Neuronal stem cell (in vitro differentiated cells): ENCODE measurements around the gene FKBP15.

Source experiments
- DNase-seq: peaks from one replicate; pipeline ENCODE4 v3.0.0-alpha.2; 2013; ENCODE audit warnings: low spot score
- H2AFZ ChIP-seq: one replicate; pipeline ENCODE4 v1.6.1; 2013; ENCODE audit warnings: mild to moderate bottlenecking, low read length, inconsistent platforms
- H2AK5ac ChIP-seq: 2 replicates; pipeline ENCODE4 v1.6.1; 2013; ENCODE audit warnings: low read depth, mild to moderate bottlenecking, inconsistent platforms, low read length, moderate library complexity, mixed read lengths
- H2BK120ac ChIP-seq: 2 replicates; pipeline ENCODE4 v1.6.1; 2013; ENCODE audit warnings: low read depth, mild to moderate bottlenecking, inconsistent platforms, low read length, moderate library complexity, mixed read lengths
- H2BK12ac ChIP-seq: one replicate; pipeline ENCODE4 v1.6.1; 2013; ENCODE audit warnings: low read length, inconsistent platforms
- H2BK15ac ChIP-seq: 2 replicates; pipeline ENCODE4 v1.6.1; 2013; ENCODE audit warnings: mild to moderate bottlenecking, low read length, inconsistent platforms, mixed read lengths
- H2BK5ac ChIP-seq: one replicate; pipeline ENCODE4 v1.6.1; 2013; ENCODE audit warnings: inconsistent platforms, mild to moderate bottlenecking, low read length, moderate library complexity
- H3K14ac ChIP-seq: one replicate; pipeline ENCODE4 v1.6.1; 2013; ENCODE audit warnings: low read length, inconsistent platforms
- H3K18ac ChIP-seq: 2 replicates; pipeline ENCODE4 v1.6.1; 2013; ENCODE audit warnings: low read length, inconsistent platforms
- H3K23ac ChIP-seq: 2 replicates; pipeline ENCODE4 v1.6.1; 2013; ENCODE audit warnings: low read depth, mild to moderate bottlenecking, mixed read lengths, low read length, inconsistent platforms; ENCODE audit not compliant: poor library complexity
- H3K27ac ChIP-seq: replicated peaks from 3 replicates; pipeline ENCODE4 v1.5.1; 2013; ENCODE audit warnings: low read length, inconsistent platforms
- H3K27me3 ChIP-seq, 3 experiments: 2 replicates each; pipeline ENCODE4 v1.6.1; 2013; ENCODE audit warnings: low read length in 3 of 3, mild to moderate bottlenecking in 2 of 3, inconsistent platforms in 1 of 3, low read depth in 1 of 3, mixed read lengths in 1 of 3, moderate library complexity in 1 of 3; ENCODE audit not compliant: control insufficient read depth in 3 of 3, insufficient read depth in 3 of 3
- H3K36me3 ChIP-seq, 2 donors: replicated peaks in 1 of 2; 2 replicates each; pipeline ENCODE4 v1.6.1; 2013; ENCODE audit warnings: low read length in 2 of 2; ENCODE audit not compliant: control insufficient read depth in 2 of 2, insufficient read depth in 2 of 2
- H3K4ac ChIP-seq: 2 replicates; pipeline ENCODE4 v1.6.1; 2013; ENCODE audit warnings: inconsistent platforms, mild to moderate bottlenecking, low read length, moderate library complexity
- H3K4me1 ChIP-seq, 2 donors: 1 replicate in 1 of 2; 2 replicates in 1 of 2; pipeline ENCODE4 v1.6.1; 2013; ENCODE audit warnings: low read length in 2 of 2, low read depth in 1 of 2; ENCODE audit not compliant: control insufficient read depth in 2 of 2, insufficient read depth in 1 of 2
- H3K4me2 ChIP-seq: one replicate; pipeline ENCODE4 v1.6.1; 2013; ENCODE audit warnings: mild to moderate bottlenecking, low read length, inconsistent platforms; ENCODE audit not compliant: insufficient read depth, poor library complexity, severe bottlenecking
- H3K4me3 ChIP-seq, 2 donors: 2 replicates each; pipeline ENCODE4 v1.5.1; 2013; ENCODE audit warnings: low read length in 2 of 2, mild to moderate bottlenecking in 2 of 2, inconsistent platforms in 1 of 2, moderate library complexity in 1 of 2
- H3K79me1 ChIP-seq: one replicate; pipeline ENCODE4 v1.6.1; 2013; ENCODE audit warnings: low read depth, mild to moderate bottlenecking, inconsistent platforms, low read length, moderate library complexity
- H3K9ac ChIP-seq: one replicate; pipeline ENCODE4 v1.6.1; 2013; ENCODE audit warnings: mild to moderate bottlenecking, low read depth, low read length, inconsistent platforms; ENCODE audit not compliant: poor library complexity
- H3K9me3 ChIP-seq, 2 donors: replicated peaks in 1 of 2; 2 replicates each; pipeline versions ENCODE3 to v1.6.1; 2013; ENCODE audit warnings: low read length in 2 of 2, mild to moderate bottlenecking in 2 of 2, inconsistent platforms in 1 of 2, low read depth in 1 of 2, mixed read lengths in 1 of 2, moderate library complexity in 1 of 2; ENCODE audit not compliant: control insufficient read depth in 2 of 2, insufficient read depth in 1 of 2
- H4K8ac ChIP-seq: one replicate; pipeline ENCODE4 v1.6.1; 2013; ENCODE audit warnings: low read depth, mild to moderate bottlenecking, inconsistent platforms, low read length, moderate library complexity
- H4K91ac ChIP-seq: one replicate; pipeline ENCODE4 v1.6.1; 2013; ENCODE audit warnings: low read length, low read depth, mild to moderate bottlenecking, inconsistent platforms; ENCODE audit not compliant: poor library complexity
- WGBS, 2 donors: extraction: QIAGEN DNeasy Blood & Tissue Kit; methylation state at CpG; one replicate each; pipeline ENCODE4 v1.1.7; 2013; ENCODE audit warnings: missing lambda C conversion rate in 2 of 2, mixed read lengths in 1 of 2; ENCODE audit not compliant: insufficient read length in 2 of 2, insufficient replicate concordance in 1 of 2; ENCODE audit errors: extremely low coverage in 2 of 2; 5-methylcytosine and 5-hydroxymethylcytosine counted together

The FKBP15 gene

DNA sequence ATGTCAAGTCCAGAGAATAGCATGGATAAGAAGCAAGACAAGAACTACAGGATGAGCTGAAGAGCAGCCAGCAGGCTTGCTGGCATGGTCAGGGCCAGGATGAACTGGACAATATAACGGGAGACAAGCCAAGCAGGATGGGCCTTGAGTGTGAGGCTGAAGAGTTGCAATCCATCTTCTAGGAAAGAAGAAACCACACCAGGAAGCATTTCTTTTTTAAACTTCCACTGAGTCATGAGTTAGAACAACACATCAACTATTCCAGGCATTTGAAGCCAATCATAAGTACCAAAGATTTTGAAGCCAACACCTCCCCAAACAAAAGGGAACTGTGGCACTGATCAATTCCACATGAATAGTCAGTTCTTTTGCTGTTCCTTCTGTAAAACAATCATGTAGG is 43.0 kb downstream of the FKBP15 start:
- H3K4me1 ChIP-seq, result no peaks in the 10 kb centered on the region
- H3K14ac ChIP-seq, result no peak overlapping the region
- no peak overlapping the region for H3K23ac ChIP-seq
- H3K18ac ChIP-seq, result no peak overlapping the region
- H3K27me3 ChIP-seq, result no peaks in the 10 kb centered on the region
- no CpG with 5 or more reads among the region's 1 CpG for WGBS, 2 donors
- no peak overlapping the region for H2AK5ac ChIP-seq
- no peak overlapping the region for H3K4me2 ChIP-seq
- H2BK15ac ChIP-seq, result no peak overlapping the region
- no peaks in the 10 kb centered on the region for H3K79me1 ChIP-seq
- no peak for DNase-seq
- no peak overlapping the region for H2BK12ac ChIP-seq
- no peak overlapping the region for H4K91ac ChIP-seq
- no peak overlapping the region for H2AFZ ChIP-seq
- H3K36me3 ChIP-seq, result peaks cover 17 to 95% of the 10 kb centered on the region in 2 donors
- H3K4me3 ChIP-seq, result no peak overlapping the region
- no peak overlapping the region for H3K27ac ChIP-seq
- H2BK5ac ChIP-seq, result no peak overlapping the region
- no peak overlapping the region for H3K4ac ChIP-seq
- H3K9ac ChIP-seq, result no peak overlapping the region
- H4K8ac ChIP-seq, result no peak overlapping the region
- H2BK120ac ChIP-seq, result no peak overlapping the region
- no peaks in the 10 kb centered on the region for H3K9me3 ChIP-seq

DNA sequence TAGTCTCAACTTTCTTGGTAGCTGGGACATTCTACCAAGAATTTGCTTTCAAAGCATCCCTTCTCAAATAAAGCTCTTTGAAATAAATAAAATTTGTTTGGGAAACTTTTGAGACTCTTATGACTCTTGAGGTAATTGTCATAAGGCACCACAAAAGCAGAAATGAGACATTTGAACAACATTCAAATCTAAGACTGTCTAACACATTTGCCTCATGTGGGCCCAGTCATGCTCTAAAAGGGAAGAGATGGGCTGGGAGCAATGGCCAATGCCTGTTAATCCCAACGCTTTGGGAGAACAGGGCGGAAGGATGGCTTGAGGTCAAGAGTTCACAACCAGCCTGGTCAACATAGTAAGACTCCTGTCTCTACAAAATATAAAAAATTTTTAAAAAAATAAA is 43.8 kb downstream of the FKBP15 start:
- DNase-seq, result no peak
- H2BK120ac ChIP-seq, result no peak overlapping the region
- no peak overlapping the region for H3K18ac ChIP-seq
- H3K4ac ChIP-seq, result no peak overlapping the region
- no peak overlapping the region for H2BK12ac ChIP-seq
- H3K4me2 ChIP-seq, result no peak overlapping the region
- no peak overlapping the region for H3K27ac ChIP-seq
- no peaks in the 10 kb centered on the region for H3K27me3 ChIP-seq
- H3K9ac ChIP-seq, result no peak overlapping the region
- no peak overlapping the region for H4K91ac ChIP-seq
- H2BK15ac ChIP-seq, result no peak overlapping the region
- no peak overlapping the region for H2AFZ ChIP-seq
- peaks cover 15 to 95% of the 10 kb centered on the region in 2 donors for H3K36me3 ChIP-seq
- H2AK5ac ChIP-seq, result no peak overlapping the region
- H3K4me1 ChIP-seq, result no peaks in the 10 kb centered on the region
- H2BK5ac ChIP-seq, result no peak overlapping the region
- H3K9me3 ChIP-seq, result no peaks in the 10 kb centered on the region
- no CpG with 5 or more reads among the region's 2 CpGs for WGBS, 2 donors
- no peak overlapping the region for H3K4me3 ChIP-seq
- no peaks in the 10 kb centered on the region for H3K79me1 ChIP-seq
- H3K14ac ChIP-seq, result no peak overlapping the region
- no peak overlapping the region for H3K23ac ChIP-seq
- no peak overlapping the region for H4K8ac ChIP-seq

DNA sequence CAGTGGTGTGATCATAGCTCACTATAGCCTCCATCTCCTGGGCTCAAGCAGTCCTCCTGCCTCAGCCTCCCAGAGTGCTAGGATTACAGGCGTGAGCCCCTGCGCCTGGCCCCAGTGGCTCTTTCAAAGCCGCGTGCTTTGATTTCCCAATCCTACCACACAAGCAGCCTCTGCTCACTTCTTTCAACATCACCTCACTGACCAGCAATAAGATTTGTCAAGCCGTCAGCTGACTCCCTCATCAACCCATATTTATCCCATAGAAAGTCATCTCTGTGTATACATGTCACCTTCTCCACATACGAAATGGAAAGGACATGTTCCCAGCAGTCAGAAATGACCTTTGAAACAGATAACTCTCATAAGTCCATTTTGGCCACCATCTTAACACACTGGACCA is 44.3 kb downstream of the FKBP15 start:
- H3K4ac ChIP-seq, result no peak overlapping the region
- H2BK15ac ChIP-seq, result no peak overlapping the region
- WGBS, 2 donors, result no CpG with 5 or more reads among the region's 6 CpGs
- no peaks in the 10 kb centered on the region for H3K79me1 ChIP-seq
- no peak overlapping the region for H2BK12ac ChIP-seq
- no peaks in the 10 kb centered on the region for H3K4me1 ChIP-seq
- no peak overlapping the region for H2AK5ac ChIP-seq
- H2BK5ac ChIP-seq, result no peak overlapping the region
- H3K14ac ChIP-seq, result no peak overlapping the region
- H4K91ac ChIP-seq, result no peak overlapping the region
- no peak overlapping the region for H3K4me3 ChIP-seq
- no peak overlapping the region for H4K8ac ChIP-seq
- H2BK120ac ChIP-seq, result no peak overlapping the region
- H3K18ac ChIP-seq, result no peak overlapping the region
- H3K36me3 ChIP-seq, result peaks cover 14 to 91% of the 10 kb centered on the region in 2 donors
- no peak for DNase-seq
- H3K27me3 ChIP-seq, result no peaks in the 10 kb centered on the region
- no peak overlapping the region for H3K9ac ChIP-seq
- no peaks in the 10 kb centered on the region for H3K9me3 ChIP-seq
- H3K27ac ChIP-seq, result no peak overlapping the region
- no peak overlapping the region for H3K23ac ChIP-seq
- H3K4me2 ChIP-seq, result no peak overlapping the region
- no peak overlapping the region for H2AFZ ChIP-seq

DNA sequence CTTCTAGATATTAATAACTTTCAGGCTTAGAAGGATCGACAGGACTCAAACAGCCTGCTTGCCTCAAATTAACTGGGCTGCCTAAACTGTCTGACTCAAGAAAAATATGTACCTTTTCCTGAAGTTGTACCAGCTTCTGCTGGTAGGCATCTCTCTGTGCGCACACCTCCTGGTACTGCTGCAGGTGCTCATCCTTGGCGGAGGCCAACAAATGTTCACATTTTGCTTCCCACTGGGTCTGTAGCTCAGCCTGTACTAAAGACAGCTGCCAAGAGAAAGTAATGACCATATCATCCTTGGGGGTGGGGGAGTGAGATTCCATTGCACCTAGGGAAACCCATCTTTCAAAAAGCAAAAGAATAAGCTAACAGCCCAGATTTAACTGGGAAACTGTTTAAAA is 47.7 kb downstream of the FKBP15 start:
- no peak overlapping the region for H3K27ac ChIP-seq
- WGBS, 2 donors, result no CpG with 5 or more reads among the region's 3 CpGs
- H3K4ac ChIP-seq, result no peak overlapping the region
- H3K4me2 ChIP-seq, result no peak overlapping the region
- no peak overlapping the region for H4K91ac ChIP-seq
- no peak overlapping the region for H3K18ac ChIP-seq
- no peak overlapping the region for H3K14ac ChIP-seq
- no peaks in the 10 kb centered on the region for H3K9me3 ChIP-seq
- H3K27me3 ChIP-seq, result no peaks in the 10 kb centered on the region
- no peak overlapping the region for H2AK5ac ChIP-seq
- no peak overlapping the region for H2AFZ ChIP-seq
- no peak overlapping the region for H4K8ac ChIP-seq
- H3K4me1 ChIP-seq, result no peaks in the 10 kb centered on the region
- H3K36me3 ChIP-seq, result peaks cover 31 to 90% of the 10 kb centered on the region in 2 donors
- H3K23ac ChIP-seq, result no peak overlapping the region
- no peak overlapping the region for H3K9ac ChIP-seq
- DNase-seq, result no peak
- H2BK120ac ChIP-seq, result no peak overlapping the region
- no peak overlapping the region for H2BK5ac ChIP-seq
- no peak overlapping the region for H2BK15ac ChIP-seq
- H3K79me1 ChIP-seq, result no peaks in the 10 kb centered on the region
- H2BK12ac ChIP-seq, result no peak overlapping the region
- no peak overlapping the region for H3K4me3 ChIP-seq
